Prostate gland (tissue), 2 donors: ENCODE results near the gene ANAPC16.
"Not testable (repeated sequence)": the region's sequence is repeated elsewhere in the genome, so short reads cannot be mapped to it uniquely, and the experiment has no call there.

Source experiments
- POLR2A ChIP-seq: fragments of 450-650 bp; IDR thresholded peaks from one replicate; pipeline ENCODE4 v1.6.1; 2016; ENCODE audit warnings: antibody characterized with exemption, mild to moderate bottlenecking
- POLR2AphosphoS5 ChIP-seq: sonication (generic); formaldehyde crosslinking; IDR thresholded peaks from one replicate; pipeline ENCODE4 v1.6.1; 2017; ENCODE audit warnings: antibody characterized with exemption
- TF ChIP-seq, protein P1 (sequence below), 4 experiments: fragments of 200-600 bp in 2 of 4; fragments of 450-650 bp in 2 of 4; sonication (generic) in 2 of 4; IDR thresholded peaks; 1 replicate in 3 of 4; 2 replicates in 1 of 4; pipeline ENCODE4 v1.5.1; 2016 to 2019; ENCODE audit warnings: antibody characterized with exemption in 4 of 4, mild to moderate bottlenecking in 2 of 4, moderate library complexity in 2 of 4

DNA sequence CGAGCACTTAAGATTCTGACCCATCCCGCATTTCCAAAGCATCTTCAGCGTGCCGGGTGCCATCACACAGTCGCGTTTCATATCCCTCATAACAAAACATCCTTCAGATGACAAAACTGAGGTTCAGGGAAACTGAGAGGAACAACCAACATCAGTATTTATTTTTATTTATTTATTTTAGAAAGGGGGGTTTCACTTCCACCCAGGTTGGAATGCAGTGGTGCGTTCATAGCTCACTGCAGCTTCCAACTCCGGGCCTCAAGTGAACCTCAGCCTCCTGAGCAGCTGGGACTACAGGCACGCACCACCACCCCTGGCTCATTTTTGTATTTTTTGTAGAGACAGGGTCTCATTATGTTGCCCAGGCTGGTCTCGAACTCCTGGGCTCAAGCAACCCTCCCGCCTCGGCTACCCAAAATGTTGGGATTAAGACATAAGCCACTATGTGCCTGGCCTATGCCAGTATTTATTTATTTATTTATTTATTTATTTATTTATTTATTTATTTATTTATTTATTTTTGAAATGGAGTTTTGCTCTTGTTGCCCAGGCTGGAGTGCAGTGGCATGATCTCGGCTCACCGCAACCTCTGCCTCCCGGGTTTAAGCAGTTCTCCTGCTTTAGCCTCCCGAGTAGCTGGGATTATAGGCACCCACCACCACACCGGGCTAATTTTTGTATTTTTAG, 33.5 kb downstream of the ANAPC16 start:
- TF ChIP-seq, protein P1, sequence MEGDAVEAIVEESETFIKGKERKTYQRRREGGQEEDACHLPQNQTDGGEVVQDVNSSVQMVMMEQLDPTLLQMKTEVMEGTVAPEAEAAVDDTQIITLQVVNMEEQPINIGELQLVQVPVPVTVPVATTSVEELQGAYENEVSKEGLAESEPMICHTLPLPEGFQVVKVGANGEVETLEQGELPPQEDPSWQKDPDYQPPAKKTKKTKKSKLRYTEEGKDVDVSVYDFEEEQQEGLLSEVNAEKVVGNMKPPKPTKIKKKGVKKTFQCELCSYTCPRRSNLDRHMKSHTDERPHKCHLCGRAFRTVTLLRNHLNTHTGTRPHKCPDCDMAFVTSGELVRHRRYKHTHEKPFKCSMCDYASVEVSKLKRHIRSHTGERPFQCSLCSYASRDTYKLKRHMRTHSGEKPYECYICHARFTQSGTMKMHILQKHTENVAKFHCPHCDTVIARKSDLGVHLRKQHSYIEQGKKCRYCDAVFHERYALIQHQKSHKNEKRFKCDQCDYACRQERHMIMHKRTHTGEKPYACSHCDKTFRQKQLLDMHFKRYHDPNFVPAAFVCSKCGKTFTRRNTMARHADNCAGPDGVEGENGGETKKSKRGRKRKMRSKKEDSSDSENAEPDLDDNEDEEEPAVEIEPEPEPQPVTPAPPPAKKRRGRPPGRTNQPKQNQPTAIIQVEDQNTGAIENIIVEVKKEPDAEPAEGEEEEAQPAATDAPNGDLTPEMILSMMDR (IDR thresholded peaks at IDR 0.05), result not testable (repeated sequence)
- not testable (repeated sequence) for TF ChIP-seq POLR2A, POLR2AphosphoS5
